ENCODE measurements around the gene ZNF580.

The ZNF580 gene

DNA sequence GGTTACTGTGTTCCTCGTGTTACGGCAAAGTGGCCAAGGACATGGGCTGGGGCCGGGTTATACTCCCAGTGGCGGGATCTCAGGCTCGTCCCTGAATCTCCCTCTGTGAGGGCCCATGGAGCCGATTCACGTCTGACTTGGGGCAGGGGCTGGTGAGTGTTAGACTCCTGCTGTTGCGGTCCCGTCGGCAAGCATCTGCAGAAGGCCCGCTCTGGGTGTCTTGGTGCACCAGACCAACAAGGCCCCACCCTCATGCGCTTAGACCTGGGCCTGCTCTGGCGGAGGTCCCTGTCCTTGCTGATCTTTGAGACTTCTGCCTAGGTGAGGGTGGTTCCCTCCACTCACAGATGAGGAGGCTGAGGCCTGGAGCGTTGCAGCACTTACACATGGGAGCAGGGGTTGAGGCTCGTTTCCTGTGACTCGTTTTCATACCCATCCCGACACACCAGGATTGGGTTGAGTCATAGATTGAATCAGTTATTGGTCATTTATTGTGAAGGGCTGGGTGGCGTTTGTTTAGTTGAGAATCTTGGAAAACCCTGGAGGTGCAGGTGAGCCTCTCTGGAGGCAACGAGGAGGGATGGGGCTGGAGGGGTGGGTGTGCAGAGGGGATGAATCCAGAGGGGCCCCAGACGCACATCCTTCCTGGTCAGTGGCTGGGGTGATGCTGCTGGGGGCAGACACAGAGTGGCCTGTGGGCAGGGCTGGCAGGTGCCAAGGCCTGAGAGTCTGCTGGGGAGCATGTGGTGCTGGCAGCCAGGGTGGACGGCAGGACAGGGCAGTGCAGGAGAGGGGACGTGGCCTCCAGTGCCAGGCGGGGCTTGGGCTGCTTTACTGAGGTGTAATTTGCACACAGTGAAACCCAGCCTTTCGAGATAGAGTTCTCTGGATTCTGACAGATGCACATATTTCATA lies 38.8 kb downstream of the ZNF580 start:
- no peak for DNase-seq (ENCODE audit: low spot score)

DNA sequence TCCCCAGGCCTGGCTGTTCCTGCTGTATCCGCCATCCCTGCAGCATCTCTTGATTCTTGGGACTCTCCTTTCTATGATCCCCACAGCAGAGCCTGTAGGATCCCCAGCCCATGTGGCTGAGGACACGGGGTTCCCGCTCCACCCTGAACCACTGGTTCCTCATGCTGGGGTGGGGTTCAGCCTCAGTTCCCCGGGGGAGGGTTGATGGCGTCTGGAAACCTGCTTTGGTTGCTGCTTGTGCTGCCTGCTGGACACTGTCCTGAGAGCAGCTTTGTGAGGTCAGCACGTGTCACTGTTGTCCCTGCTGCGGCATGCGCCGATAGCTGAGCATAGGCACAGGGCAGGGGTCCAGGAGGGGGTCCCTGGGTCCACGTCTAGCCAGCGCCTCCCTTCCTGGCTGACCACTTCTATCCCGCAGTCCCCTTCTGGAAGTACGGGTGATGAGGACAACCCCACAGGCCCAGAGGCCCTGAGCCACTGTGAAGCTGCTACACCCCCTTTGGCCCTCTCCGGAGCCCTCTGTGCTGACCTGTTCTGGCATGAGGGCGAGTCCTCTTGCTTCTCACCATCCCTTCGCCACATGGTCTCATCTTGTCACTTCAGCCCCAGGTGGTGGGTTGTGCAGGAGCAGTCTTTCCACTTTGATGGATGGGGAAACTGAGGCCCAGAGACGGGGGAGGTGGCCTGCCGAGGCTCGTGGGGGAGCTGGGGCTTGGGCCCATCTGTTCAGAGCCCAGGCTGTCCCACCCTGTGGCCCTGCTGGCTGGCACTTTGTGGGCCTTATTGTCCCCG lies 39.7 kb downstream of the ZNF580 start:
- no peak for DNase-seq (ENCODE audit: low spot score)

DNA sequence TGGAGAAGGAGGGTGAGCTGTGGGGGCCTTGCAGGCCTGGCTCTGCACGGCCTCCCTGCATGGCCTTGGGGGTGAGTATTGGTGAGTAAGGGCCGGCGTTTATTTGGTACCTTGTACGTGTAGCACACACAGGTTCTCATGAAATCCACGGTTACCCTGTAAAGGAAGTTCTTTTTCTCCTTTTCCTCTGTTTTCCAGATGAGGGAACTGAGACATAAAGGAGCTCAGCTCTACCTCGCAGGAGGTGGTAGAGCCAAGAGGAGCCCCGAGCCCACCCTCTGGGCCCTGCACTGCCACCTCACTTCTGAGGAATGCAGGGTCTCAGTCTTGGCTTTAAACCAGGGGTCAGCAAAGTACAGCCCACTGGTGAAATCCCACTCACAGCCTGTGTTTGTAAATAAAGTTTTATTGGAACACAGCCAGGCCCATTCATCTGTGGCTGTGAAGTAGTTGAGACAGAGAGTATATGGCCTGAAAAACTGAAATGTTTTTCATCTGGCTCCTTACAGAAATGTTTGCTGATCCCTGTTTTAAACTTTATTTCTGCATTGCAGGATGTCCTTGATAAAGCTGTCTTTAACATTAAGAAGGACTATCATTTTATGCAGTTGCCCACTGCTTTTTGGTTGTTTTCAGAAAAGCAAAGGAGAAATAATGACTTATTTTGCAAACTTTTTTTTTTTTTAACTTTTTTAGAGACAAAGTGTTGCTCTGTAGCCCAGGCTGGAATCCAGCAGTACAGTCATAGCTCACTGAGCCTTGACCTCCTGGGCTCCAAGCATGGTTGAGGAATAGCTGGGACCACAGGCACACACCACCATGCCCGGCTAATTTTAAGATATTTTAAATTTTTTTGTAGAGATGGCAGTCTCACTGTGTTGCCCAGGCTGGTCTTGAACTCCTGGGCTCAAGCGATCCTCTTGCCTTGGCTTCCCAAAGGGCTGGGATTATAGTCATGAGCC lies 40.6 kb downstream of the ZNF580 start:
- DNase-seq (ENCODE audit: low spot score): no peak

DNA sequence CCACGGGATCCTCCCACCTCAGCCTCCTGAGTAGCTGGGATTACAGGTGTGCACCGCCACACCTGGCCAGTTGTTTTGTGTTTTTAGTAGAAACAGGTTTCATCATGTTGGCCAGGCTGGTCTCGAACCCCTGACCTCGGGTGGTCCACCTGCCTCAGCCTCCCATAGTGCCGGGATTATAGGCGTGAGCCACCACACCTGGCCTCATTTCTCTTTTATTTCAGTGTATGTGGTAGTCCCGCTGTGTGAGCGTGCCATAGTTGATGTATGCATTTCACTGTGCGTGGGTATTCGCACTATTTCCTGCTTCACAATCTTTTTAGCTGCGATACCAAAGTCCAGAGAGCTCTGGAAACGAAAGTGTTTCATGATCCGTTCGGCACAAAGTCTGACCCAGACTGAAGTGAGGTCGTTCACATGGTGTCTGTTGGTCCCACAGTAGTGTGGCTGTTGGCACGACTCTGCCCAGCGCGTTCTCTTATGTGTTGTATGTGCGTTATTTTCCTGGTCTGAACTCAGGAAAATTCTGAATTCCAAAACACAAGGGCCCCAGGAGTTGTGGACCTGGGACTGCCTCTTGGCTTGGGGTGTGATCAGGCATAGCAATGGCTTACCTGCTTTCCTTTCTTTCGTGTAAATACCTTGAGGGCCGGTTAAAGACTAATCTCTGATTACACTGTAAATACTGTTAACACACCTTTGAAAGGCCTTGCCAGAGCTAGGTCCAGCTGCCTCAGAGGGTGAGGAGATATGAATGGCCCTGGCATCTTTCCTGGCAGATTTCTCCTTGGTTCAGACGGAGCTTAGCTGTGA lies 42.9 kb downstream of the ZNF580 start:
- no peak for DNase-seq (ENCODE audit: low spot score)

DNA sequence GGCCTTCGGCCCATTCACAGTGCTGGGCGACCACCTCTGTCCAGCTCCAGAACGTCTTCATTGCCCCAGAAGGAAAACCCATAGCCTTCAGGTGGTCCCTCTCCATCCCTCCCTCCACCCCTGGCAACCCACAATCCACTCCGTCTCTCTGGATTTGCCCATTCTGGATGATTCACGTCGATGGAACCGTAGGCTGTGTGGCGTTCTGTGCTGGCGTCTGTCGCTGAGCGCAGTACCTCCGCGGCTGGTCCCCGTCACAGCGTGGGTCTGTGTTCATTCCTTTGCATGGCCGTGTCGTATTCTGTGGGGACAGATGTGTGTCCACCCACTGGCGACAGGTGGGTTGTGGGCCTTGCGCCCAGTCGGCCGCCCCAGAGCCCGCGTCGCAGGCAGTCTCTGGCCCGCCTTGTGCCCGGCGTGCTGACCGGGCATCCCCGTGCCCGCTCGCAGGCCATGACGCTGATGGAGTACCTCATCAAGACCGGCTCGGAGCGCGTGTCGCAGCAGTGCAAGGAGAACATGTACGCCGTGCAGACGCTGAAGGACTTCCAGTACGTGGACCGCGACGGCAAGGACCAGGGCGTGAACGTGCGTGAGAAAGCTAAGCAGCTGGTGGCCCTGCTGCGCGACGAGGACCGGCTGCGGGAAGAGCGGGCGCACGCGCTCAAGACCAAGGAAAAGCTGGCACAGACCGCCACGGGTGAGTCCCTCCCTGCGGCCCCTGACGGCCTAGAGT lies 44.3 kb downstream of the ZNF580 start:
- no peak for DNase-seq (ENCODE audit: low spot score)

DNA sequence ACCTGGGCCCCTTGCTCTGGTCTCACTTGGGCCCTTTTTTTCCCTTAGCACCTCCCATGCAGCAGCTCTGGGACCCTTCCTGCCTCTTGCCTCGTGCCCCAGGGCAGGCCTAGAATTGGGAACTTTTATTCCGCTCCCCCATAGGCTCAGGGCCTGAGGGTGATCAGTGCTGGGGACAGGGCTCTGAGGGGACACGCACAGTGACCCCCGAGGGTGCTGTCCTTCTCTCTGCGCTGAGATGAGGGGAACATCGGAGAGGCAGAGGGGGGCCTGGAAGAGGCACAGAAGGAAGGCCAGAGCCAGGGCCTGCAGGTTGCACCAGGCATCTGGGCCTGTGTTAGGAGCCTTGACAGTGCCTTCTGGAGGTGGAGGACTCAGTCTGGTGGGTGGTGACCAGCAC lies 45.0 kb downstream of the ZNF580 start:
- DNase-seq (ENCODE audit: low spot score): no peak

DNA sequence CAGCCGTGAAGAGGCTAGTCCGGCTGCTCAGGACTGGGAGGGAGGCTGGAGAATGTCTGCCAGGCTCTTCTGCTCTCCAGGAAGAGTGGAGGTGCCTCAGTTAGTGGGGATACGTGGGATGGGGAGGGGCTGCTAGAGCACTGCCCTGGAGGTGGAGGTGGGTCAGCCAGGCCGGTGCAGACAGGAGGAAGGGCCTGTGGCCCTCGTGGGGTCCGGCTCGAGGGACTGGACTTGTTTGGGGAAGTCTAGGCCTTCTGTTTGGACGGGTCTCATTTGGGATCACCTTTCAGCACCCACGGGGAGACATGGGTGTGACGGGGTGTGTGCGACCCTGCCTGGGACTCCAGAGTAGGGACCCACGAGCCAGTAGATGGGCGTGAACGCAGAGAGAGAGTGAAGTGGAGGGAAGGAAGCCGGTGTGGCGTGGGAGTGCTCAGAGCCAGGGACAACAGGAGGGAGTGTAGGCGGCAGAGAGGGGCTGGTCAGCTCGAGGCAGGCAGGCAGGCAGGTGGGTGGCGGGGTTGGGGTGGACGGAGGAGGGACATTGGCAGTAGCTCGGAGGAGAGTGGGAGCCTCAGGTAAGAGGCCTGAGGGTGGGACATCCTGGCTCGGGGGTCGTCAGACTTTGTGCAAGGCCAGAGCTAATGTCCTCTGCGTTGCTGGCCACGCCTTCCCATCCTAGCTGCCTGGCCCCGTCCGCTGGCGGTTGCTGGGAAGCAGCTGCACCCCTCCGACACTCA lies 45.7 kb downstream of the ZNF580 start:
- DNase-seq (ENCODE audit: low spot score): no peak

DNA sequence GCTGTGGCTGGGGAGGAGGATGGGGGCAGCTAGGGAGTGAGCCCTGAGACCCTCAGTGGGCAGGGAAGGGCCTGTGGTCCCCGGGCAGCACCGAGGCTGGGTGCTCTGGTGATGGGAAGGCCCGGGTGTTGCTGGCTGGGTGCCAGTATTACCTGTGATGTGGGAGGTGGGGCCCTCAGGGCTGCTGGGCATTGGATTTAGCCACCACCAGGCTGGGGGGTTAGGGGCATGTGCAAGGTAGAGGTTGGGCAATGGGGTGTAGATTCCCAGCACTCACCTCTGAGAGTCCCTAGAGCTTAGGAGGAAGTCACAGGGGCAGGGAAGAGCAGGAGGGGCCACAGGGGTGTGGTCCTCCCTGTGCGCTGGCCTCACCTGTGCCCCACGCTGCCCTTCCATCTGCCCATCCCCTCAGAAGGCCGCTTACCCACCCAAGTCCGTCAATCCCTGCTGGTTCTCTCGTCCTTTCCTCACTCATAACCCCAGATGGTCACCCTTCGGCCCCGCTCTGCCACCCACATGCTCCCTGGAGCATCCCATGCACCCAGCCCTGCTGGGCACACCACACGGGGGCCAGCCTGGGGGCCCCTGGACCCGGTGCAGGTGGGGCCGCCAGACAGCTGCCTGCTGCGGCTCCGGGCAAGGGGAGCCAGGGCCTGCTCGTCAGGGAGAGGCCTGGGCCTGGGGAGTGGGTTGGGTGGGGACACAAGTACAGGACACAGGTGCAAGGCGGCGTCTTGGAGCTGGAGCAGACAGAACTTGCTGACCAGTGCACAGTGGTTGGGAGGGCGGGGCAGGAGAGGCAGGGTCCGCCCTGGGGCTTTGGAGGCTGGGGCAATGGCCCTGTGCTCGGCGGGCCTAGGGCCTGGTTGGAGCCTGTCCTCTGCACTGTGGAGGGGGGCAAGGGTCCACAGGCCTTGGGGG lies 46.7 kb downstream of the ZNF580 start:
- no peak for DNase-seq (ENCODE audit: low spot score)

DNA sequence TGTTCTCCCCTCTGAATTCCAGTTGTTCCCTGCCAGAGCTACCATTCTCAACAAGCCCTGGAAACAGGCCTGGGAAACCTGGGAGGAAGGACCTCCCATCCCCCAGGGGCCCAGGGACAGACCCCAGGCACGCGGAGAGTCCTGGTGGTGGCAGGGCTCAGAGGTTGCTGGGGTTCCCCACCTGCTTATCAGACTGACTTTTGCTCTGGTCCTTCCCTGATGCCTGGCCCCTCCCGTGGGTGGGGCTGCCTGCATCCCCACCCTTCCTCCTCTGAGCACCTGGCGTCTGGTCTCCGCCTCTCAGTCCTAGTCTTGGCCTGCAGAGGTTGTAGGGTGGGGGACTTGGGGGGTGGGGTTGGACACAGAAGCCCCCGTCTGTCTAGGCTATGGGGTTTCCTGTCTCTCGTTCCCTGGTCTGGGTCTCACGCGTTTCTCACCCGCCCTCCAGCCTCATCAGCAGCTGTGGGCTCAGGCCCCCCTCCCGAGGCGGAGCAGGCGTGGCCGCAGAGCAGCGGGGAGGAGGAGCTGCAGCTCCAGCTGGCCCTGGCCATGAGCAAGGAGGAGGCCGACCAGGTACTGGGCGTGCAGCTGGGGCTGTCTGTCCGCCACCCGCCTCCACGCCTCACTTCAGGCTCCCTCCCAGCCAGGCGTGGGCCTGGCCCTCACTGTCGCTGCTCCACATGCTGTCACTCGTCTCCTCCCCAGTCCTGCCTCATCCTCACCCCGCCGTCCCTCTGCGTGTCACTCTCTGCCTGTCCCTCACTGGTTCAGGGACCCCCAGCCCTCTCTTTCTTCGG lies 47.8 kb downstream of the ZNF580 start:
- no peak for DNase-seq (ENCODE audit: low spot score)

DNA sequence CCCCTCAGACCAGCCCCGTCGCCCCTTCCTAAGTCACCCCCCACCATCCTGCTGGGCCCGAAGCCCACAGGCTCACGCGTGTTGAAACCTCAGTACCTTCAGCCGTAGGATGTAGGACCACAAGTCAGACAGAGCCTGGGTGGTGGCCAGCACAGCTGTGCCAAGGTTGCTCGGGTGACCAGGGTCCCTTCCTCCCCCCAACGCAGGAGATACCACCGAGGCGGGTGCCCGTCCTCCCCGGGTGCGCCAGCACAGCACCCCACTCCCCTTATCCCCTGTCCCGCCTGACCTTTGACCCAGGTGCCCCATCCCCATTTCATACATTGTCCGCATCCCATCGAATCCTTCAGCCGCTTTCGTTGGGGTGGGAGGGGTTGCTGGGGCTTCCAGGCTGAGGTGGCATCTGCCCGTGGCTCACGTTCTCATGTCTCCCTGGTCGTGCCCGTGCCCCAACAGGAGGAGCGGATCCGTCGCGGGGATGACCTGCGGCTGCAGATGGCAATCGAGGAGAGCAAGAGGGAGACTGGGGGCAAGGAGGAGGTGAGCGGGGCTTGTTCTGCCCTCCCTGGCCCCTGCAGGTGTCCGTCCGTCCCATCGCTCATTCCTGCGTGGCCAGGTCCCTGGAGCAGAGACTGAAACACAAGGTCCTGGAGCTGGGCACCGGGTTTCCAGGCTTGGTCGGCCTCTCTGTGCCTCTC lies 48.8 kb downstream of the ZNF580 start:
- DNase-seq (ENCODE audit: low spot score): no peak

DNA sequence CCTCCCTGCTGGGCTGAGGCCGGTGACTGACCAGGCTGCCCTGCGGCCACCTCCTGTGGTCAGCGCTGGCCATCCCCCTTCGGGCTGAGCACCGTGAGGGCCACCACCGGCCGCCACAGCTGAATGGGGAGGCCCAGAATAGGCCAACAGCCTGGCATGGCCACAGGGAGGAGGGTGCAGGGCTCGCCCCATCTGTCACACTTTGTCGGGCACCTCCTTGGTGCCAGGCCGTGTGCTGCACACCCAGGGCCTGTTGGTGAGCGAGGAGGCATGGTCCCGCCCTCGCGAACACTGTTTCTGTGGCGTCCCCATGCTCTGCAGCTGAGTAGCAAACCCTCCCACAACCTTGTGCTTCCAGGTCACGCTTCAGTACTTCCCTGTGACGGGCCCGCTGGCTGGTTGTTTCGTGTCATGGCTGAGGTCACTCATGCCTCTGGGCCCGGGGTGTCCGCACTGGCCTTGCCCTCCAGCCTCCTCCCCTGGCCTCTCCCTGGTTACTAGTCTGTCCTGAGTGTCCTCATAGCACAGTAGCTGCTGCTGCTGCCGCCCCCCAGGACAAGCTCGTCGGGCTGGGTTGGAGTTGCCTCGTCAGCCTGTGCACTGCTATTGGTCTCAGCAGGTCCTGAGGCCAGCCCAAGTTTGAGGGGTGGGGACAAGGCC lies 49.4 kb downstream of the ZNF580 start:
- DNase-seq (ENCODE audit: low spot score): no peak

DNA sequence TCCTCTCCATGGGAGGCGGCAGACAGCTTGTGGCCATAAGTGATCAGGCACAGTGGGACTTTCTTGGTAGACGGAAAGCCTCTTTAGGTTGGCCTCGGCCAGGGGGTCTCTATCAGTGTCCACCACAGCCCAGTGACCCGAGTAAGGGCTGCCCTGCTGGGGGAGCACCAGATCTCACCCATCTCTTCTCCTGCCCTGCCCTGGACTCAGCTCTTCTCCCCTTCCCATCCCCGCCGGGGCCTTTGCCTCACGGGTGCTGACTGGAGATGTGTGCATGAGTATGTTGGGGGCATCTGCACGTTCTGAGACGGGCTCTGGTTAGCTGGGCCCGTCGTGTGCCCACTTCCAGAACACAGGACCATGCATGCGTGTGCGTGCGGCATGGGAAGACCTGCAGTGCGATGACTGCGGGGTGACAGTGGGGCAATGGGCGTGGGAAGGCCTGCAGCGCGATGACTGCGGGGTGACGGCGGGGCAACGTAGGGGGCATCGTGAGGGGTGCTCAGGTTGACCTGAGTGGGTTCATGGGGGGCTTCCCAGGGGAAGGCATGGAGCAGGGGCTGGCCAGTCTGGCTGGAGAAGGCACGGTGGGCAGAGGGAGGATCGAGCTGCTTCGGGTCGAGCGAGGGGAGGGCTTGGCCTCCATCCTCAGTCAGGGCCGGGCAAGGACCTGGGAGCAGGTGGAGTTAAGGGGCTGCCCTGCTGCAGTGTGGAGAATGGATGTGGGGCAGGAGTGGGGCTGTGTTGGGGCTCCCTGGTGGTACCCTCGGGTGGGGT lies 50.2 kb downstream of the ZNF580 start:
- no peak for DNase-seq (ENCODE audit: low spot score)

DNA sequence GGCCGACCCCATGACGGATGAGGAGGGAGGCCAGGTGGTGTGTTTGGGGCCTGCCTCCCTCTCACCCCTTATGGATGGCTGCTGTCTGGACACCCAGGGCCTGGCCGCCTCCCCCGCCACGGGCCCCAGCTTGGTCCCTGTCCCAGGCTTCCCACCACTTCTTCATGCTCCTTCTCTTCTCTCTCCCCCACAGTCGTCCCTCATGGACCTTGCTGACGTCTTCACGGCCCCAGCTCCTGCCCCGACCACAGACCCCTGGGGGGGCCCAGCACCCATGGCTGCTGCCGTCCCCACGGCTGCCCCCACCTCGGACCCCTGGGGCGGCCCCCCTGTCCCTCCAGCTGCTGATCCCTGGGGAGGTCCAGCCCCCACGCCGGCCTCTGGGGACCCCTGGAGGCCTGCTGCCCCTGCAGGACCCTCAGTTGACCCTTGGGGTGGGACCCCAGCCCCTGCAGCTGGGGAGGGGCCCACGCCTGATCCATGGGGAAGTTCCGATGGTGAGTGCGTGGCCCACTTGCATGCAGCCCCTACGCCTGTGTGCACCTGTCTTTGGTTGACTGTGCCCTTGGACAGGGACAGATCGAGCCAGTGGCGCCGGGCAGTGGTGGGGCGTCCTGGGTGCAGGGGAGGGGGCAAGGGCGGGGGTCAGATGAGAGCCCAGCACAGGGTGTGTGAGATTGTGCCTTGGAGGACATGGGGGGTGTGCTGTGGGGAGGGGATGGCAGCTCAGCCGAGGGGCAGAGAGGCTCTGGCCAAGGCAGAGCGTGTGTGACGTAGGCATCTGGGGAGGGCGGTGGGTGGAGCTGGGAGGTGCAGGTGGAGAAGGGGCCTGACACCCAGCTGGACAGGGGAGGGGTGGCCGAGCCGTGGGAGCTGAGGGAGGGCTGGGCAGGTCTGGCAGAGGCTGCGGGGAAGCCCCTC lies 51.0 kb downstream of the ZNF580 start:
- no peak for DNase-seq (ENCODE audit: low spot score)

DNA sequence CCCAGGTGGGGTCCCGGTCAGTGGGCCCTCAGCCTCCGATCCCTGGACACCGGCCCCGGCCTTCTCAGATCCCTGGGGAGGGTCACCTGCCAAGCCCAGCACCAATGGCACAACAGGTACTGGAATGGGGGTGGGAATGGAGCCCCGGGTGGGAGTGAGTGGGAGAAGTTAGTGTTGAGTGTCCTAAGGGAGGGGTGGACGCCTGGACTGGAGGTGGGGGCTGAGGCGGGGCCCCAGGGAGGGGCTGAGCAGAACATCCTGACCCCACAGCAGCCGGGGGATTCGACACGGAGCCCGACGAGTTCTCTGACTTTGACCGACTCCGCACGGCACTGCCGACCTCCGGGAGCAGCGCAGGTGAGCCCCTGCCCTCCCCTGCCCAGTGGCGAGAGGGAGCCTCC lies 51.9 kb downstream of the ZNF580 start:
- no peak for DNase-seq (ENCODE audit: low spot score)
